NOMO-1 treated with dmso at 0.1 percent for 144 hours (cell line): ENCODE measurements around the gene MNX1.

Experiments
- DNase-seq: peaks from one replicate; lab custom pipeline; 2025; ENCODE audit not compliant: unreplicated experiment; lab: John Stamatoyannopoulos, UW

Gene MNX1

DNA sequence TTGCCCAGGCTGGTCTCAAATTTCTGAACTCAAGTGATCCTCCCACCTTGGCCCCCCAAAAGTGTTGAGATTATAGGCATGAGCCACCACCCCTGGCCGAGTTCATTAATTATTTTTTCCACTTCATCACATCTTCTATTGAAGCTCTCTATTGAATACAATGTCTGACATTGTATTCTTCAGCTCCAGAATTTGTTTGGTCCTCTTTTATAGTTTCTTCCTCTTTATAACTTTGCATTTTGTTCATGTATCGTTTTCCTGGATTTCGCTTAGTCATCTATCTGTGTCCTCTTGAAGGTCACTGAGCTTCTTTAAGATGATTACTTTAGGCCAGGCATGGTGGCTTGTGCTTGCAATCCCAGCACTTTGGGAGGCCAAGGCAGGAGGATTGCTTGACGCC is 30.8 kb downstream of the MNX1 start:
- DNase-seq, result no peak

DNA sequence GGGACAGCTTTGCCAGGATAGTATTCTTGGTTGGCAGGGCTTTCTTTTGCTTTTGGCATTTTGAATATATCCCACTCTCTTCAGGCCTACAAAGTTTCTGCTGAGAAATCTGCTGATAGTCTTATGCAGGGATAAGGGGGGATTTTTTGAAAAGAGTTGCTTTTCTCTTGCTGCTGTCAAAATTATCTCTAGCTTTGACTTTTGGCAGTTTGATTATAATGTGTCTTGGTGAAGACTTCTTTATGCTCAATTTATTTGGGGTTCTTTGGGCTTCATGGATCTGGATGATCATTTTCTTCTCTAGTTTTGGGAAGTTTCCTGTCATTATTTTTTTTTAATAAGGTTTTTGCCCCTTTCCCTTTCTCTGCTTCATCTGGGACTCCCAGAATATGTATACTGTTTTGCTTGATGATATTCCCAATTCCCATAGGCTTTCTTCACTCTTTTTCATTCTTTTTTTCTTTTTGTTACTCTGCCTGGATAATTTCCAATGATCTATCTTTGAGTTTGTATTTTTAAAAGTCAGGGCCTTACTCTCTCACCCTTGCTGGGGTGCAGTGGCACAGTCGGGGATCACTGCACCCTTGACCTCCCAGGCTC is 31.4 kb downstream of the MNX1 start:
- DNase-seq, result no peak

GRCh38 chr7:156975620-156976019 is 34.8 kb downstream of the MNX1 start:
- DNase-seq, result no peak

DNA sequence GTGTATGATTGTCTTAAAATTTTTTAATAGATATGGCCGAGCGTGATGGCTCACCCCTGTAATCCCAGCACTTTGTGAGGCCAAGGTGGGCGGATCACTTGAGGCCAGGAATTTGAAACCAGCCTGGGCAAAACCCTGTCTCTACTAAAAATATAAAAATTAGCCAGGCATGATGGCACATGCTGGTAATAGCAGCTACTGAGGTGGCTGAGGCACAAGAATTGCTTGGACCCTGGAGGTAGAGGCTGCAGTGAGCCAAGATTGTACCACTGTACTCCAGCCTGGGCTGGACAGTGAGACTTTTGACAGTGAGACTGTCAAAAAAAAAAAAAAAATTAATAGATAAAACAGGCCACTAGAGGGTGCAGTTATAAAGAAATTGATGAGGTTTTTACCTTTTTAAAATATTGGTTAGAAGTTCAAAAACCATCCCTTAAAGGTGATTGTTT is 40.5 kb downstream of the MNX1 start:
- no peak for DNase-seq

DNA sequence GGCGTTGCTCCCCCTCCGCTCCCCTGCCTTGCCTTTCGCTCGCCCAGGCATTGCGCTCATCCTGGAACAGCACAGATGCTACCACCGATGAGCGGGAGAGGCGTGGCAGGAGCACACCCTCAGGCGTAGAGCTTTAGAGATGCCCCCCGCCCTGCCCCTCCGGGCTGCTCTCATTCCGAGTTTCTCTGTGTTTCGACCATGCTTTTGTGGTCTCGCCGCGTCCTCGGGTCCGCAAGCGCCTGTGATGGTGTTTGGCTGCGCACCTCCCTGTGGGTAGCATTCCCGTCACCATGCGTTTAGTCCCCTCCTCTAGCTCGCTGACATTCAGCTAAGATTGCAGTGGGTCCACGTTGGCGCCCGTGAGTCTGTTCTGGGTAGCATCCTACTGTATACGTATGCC is 42.3 kb downstream of the MNX1 start:
- no peak for DNase-seq

GRCh38 chr7:156966387-156966786 is 44.1 kb downstream of the MNX1 start:
- DNase-seq, result no peak

GRCh38 chr7:156964971-156965370 is 45.5 kb downstream of the MNX1 start:
- DNase-seq, result no peak

GRCh38 chr7:156963472-156963871 is 47.0 kb downstream of the MNX1 start:
- no peak for DNase-seq

DNA sequence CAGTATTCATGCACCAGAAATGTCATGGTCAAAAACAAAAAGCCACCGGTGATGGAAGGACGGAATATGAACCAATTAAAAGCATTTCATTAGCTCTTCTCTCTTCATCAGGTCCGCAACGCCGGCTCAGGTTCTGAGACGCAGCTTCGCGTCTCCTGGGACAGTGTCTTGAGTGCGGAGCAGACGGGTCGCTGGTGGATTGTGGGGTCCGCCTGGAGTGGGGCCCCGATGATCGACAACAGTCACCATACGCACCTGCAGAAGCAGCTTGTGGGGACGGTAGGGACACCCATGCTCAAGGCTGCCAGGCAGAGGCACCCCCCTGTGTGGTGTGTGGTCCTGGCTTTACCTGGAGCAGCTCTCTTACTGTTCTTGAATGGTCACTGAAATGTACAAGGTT is 47.6 kb downstream of the MNX1 start:
- no peak for DNase-seq

GRCh38 chr7:156962145-156962544 is 48.3 kb downstream of the MNX1 start:
- no peak for DNase-seq

- no peak for DNase-seq
These were observed 53.7 kb downstream of the MNX1 start for GRCh38 chr7:156956727-156957126.

- no peak for DNase-seq
These were observed 55.5 kb downstream of the MNX1 start for GRCh38 chr7:156954941-156955340.
